Karpas-422 (cell line): ENCODE measurements around the gene TSGA10IP. TPM values are rescaled to one million over a fixed set of nuclear protein-coding genes. Genes with fewer than 3 reads are reported as not detected.

Experiments used
- DNase-seq: peaks from one replicate; pipeline ENCODE4 v3.0.0-alpha.2; 2015
- H2AFZ ChIP-seq: fragments of 200-600 bp; sonication (generic); 2 replicates; pipeline ENCODE4 v1.6.1; 2014; ENCODE audit warnings: antibody characterized with exemption, low read length, mixed read lengths
- H3K27ac ChIP-seq: fragments of 200-600 bp; sonication (generic); 2 replicates; pipeline ENCODE4 v1.5.1; 2014; ENCODE audit warnings: mild to moderate bottlenecking, low read length, moderate library complexity
- H3K27me3 ChIP-seq: fragments of 200-600 bp; sonication (generic); 2 replicates; pipeline ENCODE4 v1.6.1; 2014; ENCODE audit warnings: low read length, mixed read lengths
- H3K36me3 ChIP-seq: fragments of 200-600 bp; sonication (generic); 2 replicates; pipeline ENCODE4 v1.6.1; 2014; ENCODE audit warnings: low read length, mixed read lengths; ENCODE audit not compliant: insufficient read depth
- H3K4me1 ChIP-seq: fragments of 200-600 bp; sonication (generic); 2 replicates; pipeline ENCODE4 v1.6.1; 2014; ENCODE audit warnings: mild to moderate bottlenecking, low read length, mixed read lengths
- H3K4me2 ChIP-seq: fragments of 200-600 bp; sonication (generic); 2 replicates; pipeline ENCODE4 v1.6.1; 2014; ENCODE audit warnings: low read length, low read depth, mild to moderate bottlenecking; ENCODE audit not compliant: poor library complexity, severe bottlenecking
- H3K4me3 ChIP-seq: fragments of 200-600 bp; sonication (generic); 2 replicates; pipeline ENCODE4 v1.5.1; 2014; ENCODE audit warnings: mild to moderate bottlenecking, antibody characterized with exemption, low read length, mixed read lengths
- H3K79me2 ChIP-seq: fragments of 200-600 bp; sonication (generic); 2 replicates; pipeline ENCODE4 v1.6.1; 2014; ENCODE audit warnings: mild to moderate bottlenecking, low read length, mixed read lengths
- H3K9ac ChIP-seq: fragments of 200-600 bp; sonication (generic); 2 replicates; pipeline ENCODE4 v1.6.0; 2014; ENCODE audit warnings: low read length
- H3K9me2 ChIP-seq: fragments of 200-600 bp; sonication (generic), shearing (Covaris generic); replicated peaks from 2 replicates; pipeline ENCODE4 v1.6.0; 2014; ENCODE audit warnings: mild to moderate bottlenecking, low read length, moderate library complexity; ENCODE audit not compliant: insufficient read depth
- H3K9me3 ChIP-seq: fragments of 300-700, 200-600 bp; sonication (generic); 2 replicates; pipeline ENCODE4 v1.6.1; 2014; ENCODE audit warnings: low read length, mixed read lengths
- H4K20me1 ChIP-seq: fragments of 200-600 bp; sonication (generic); 2 replicates; pipeline ENCODE4 v1.6.1; 2014; ENCODE audit warnings: mild to moderate bottlenecking, antibody characterized with exemption, low read length, low read depth; ENCODE audit not compliant: insufficient read depth
- total RNA-seq: library from RNA; depleted of rRNA; stranded (reverse); fragments of >200 nt; shearing (Covaris generic); gene quantifications from 2 replicates; pipeline ENCODE4 v1.2.3, GENCODE V29; 2014; ENCODE audit warnings: low replicate concordance; rRNA removed

Gene TSGA10IP
- not detected in 2 replicates for total RNA-seq

GRCh38 chr11:65945430-65945911 lies at the start of gene TSGA10IP:
Gene TSGA10IP (plus strand): TSS chr11:65945480. CDS start chr11:65945676, 196 bp downstream.
- Histone ChIP-seq H3K79me2 (no peaks in the 10 kb centered on the region), H3K9me3 (no peaks in the 10 kb centered on the region), H3K27me3 (no peaks in the 10 kb centered on the region), H2AFZ (no peak within 1 kb of the TSS), H3K9me2 (no peaks in the 10 kb centered on the region), H3K4me3 (no peak within 1 kb of the TSS), H3K4me2 (no peak within 1 kb of the TSS), H3K9ac (no peak within 1 kb of the TSS), H3K4me1 (peaks cover 4% of the 10 kb centered on the region), H3K36me3 (no peaks in the 10 kb centered on the region), H3K27ac (no peak within 1 kb of the TSS), H4K20me1 (no peaks in the 10 kb centered on the region)
- DNase-seq, result no peak

DNA sequence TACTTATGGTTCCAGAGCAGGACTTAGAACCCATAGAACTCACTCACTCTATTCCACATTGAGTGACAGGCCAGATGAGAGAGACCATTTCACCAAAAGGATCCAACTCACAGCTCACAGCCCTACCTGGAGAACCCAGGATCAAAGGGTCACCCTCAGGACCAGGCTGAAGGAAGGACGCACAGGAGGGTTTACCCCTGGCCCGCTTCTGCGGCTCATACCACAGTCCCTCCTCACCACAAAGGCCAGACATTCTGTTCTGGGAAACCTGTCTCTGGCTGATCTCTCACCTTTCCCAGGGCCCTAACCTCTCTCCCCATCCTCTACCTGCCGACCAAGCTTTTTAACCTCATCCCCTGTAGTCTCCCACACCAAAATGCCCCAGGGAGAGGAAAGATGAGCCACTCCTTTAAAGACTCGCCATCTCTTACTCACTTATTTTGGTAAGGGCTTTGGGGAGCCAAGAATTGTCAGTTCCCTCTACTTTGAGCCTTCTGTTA lies 49.7 kb upstream of the TSGA10IP start:
- peaks cover 38% of the 10 kb centered on the region for H3K4me1 ChIP-seq
- no peaks in the 10 kb centered on the region for H3K27me3 ChIP-seq
- H2AFZ ChIP-seq, result no peak overlapping the region

DNA sequence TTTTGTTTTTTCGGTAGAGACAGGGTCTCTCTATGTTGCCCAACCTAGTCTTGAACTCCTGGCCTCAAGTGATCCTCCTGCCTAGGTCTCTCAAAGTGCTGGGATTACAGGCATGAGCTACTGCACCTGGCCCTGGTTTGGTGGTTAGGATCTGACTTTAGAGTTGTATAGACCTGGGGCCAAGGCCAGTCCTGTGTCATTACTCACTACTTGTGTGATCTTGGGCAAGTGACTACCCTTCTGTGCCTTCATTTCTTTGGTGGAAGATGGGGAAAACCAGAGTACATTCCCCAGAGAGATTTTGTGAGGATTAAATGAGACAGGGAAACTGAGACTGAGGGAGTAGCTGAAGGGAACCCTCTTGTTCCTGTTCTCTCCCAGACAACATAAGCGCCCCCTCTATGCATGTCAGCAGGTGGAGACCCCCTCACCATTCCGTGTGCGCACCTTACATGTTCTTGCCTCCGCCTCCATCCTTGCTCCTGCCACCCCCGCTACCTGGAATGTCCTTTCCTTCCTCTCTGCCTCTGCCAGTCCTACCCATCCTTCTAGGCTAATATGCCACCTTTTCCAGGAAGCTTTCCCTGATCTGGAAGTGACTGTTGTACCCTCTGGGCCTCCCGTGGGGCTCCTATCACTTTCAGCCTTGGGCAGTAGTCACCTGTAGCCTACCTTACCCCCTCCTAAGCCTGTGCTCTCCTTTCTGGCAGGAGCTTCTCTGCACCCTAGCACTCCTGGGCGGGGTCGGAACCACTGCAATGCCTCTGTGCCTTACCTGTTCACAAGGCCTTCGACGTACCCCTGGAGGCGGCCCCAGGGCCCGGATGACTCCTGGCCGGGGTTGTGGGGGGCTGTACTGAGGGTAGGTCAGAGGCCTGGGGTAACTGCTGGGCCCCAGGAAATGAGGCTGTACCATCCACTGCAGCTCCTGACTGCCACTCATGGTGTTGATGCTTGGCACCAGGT lies 49.0 kb upstream of the TSGA10IP start:
- Histone ChIP-seq H3K4me1 (peaks cover 41% of the 10 kb centered on the region), H3K9ac (no peak overlapping the region), H3K27ac (no peak overlapping the region), H4K20me1 (peaks cover 6% of the 10 kb centered on the region; the same call in 1 of the 2 replicates), H3K9me2 (no peaks in the 10 kb centered on the region), H2AFZ (no peak overlapping the region), H3K9me3 (no peaks in the 10 kb centered on the region), H3K36me3 (no peaks in the 10 kb centered on the region), H3K4me3 (no peak overlapping the region), H3K79me2 (peaks cover 8% of the 10 kb centered on the region), H3K27me3 (no peaks in the 10 kb centered on the region), H3K4me2 (no peak overlapping the region)
- DNase-seq, result no peak

More for the DNA sequence above, 49.7 kb upstream of the TSGA10IP start:
- Histone ChIP-seq H3K27ac (no peak overlapping the region), H3K9me2 (no peaks in the 10 kb centered on the region), H3K9me3 (no peaks in the 10 kb centered on the region), H3K4me2 (no peak overlapping the region), H3K36me3 (no peaks in the 10 kb centered on the region), H3K9ac (no peak overlapping the region), H3K4me3 (no peak overlapping the region), H3K79me2 (peaks cover 14% of the 10 kb centered on the region), H4K20me1 (peaks cover 8% of the 10 kb centered on the region; the same call in 1 of the 2 replicates)
- DNase-seq, result peak; percentile 35

- H3K4me2 ChIP-seq, result no peak overlapping the region
- H2AFZ ChIP-seq, result no peak overlapping the region
- no peaks in the 10 kb centered on the region for H3K9me2 ChIP-seq
- H3K9ac ChIP-seq, result no peak overlapping the region
- H3K27ac ChIP-seq, result no peak overlapping the region
- DNase-seq, result no peak
- H3K27me3 ChIP-seq, result no peaks in the 10 kb centered on the region
- H3K4me3 ChIP-seq, result no peak overlapping the region
- H3K36me3 ChIP-seq, result no peaks in the 10 kb centered on the region
- peaks cover 3% of the 10 kb centered on the region; the same call in 1 of the 2 replicates for H4K20me1 ChIP-seq
- H3K79me2 ChIP-seq, result peaks cover under 1% of the 10 kb centered on the region; the same call in 1 of the 2 replicates
- H3K4me1 ChIP-seq, result peaks cover 35% of the 10 kb centered on the region
- no peaks in the 10 kb centered on the region for H3K9me3 ChIP-seq
Measured at GRCh38 chr11:65897020-65897471, 48.2 kb upstream of the TSGA10IP start.

- Histone ChIP-seq H2AFZ (no peak overlapping the region), H3K36me3 (no peaks in the 10 kb centered on the region), H3K27me3 (no peaks in the 10 kb centered on the region), H4K20me1 (no peaks in the 10 kb centered on the region), H3K79me2 (no peaks in the 10 kb centered on the region), H3K27ac (no peak overlapping the region), H3K4me2 (no peak overlapping the region), H3K9ac (no peak overlapping the region), H3K4me3 (no peak overlapping the region), H3K9me3 (no peaks in the 10 kb centered on the region), H3K4me1 (peaks cover 17% of the 10 kb centered on the region), H3K9me2 (no peaks in the 10 kb centered on the region)
- DNase-seq, result no peak
Measured at GRCh38 chr11:65898656-65899355, 46.5 kb upstream of the TSGA10IP start.

- Histone ChIP-seq H3K9me3 (no peaks in the 10 kb centered on the region), H3K79me2 (no peaks in the 10 kb centered on the region), H3K4me2 (peak overlapping the region; percentile 69), H4K20me1 (no peaks in the 10 kb centered on the region), H3K9ac (no peak overlapping the region), H3K4me3 (peak overlapping the region; percentile 55; the same call in 1 of the 2 replicates), H3K36me3 (no peaks in the 10 kb centered on the region), H3K27me3 (no peaks in the 10 kb centered on the region), H2AFZ (no peak overlapping the region), H3K27ac (no peak overlapping the region), H3K9me2 (no peaks in the 10 kb centered on the region), H3K4me1 (peaks cover 11% of the 10 kb centered on the region)
- peak; percentile 25 for DNase-seq
Measured at GRCh38 chr11:65899356-65900124, 45.7 kb upstream of the TSGA10IP start.

- H3K27me3 ChIP-seq, result no peaks in the 10 kb centered on the region
- H3K27ac ChIP-seq, result no peak within 1 kb of the TSS
- H3K4me1 ChIP-seq, result peaks cover 11% of the 10 kb centered on the region
- peak; percentile 87 for DNase-seq
- no peaks in the 10 kb centered on the region for H4K20me1 ChIP-seq
- H3K9ac ChIP-seq, result 0 out of 2 replicates have a peak within 1 kb of the TSS, but pooled peaks have one; percentile 27
- no peaks in the 10 kb centered on the region for H3K36me3 ChIP-seq
- H3K4me2 ChIP-seq, result peak within 1 kb of the TSS; percentile 69
- peak within 1 kb of the TSS; percentile 55; the same call in 1 of the 2 replicates for H3K4me3 ChIP-seq
- H3K9me3 ChIP-seq, result no peaks in the 10 kb centered on the region
- H3K9me2 ChIP-seq, result no peaks in the 10 kb centered on the region
- H3K79me2 ChIP-seq, result no peaks in the 10 kb centered on the region
- H2AFZ ChIP-seq, result no peak within 1 kb of the TSS
Measured at GRCh38 chr11:65900125-65900898, 45.0 kb upstream of the TSGA10IP start, which contains the start of gene FOSL1. Gene FOSL1 (minus strand): TSS chr11:65900388. CDS start chr11:65900339, 49 bp downstream.
